Activated T-helper 1 cell treated with anti-CD3 and anti-CD28 coated beads, Interleukin-12 subunit alpha, Interleukin-12 subunit beta, Interleukin-2, Interleukin-4 antibody, amounts not matched to agents 30 ng/mL and 10 ng/mL and 1 ng/mL, durations not matched to agents 14 hours and 24 hours and 36 hours (primary cell): ENCODE data around the gene TCP11X2. TPM values are rescaled to one million over a fixed set of nuclear protein-coding genes. Genes with fewer than 3 reads are reported as not detected.
A peak's percentile ranks its signal among the peaks of the same experiment; 100 is the strongest.
"Not testable (repeated sequence)": the region's sequence is repeated elsewhere in the genome, so short reads cannot be mapped to it uniquely, and the experiment has no call there.

Source experiments
- DNase-seq: peaks from one replicate; pipeline ENCODE4 v3.0.0; 2021; ENCODE audit warnings: low spot score
- H3K27ac Mint-ChIP-seq: one replicate; pipeline ENCODE4 v1.8.0; 2021; ENCODE audit warnings: mild to moderate bottlenecking, mixed read lengths
- H3K27me3 Mint-ChIP-seq: one replicate; pipeline ENCODE4 v1.8.0; 2022; ENCODE audit warnings: mild to moderate bottlenecking, moderate library complexity, mixed read lengths; ENCODE audit not compliant: insufficient read depth
- H3K36me3 Mint-ChIP-seq: one replicate; pipeline ENCODE4 v1.8.0; 2021; ENCODE audit warnings: low read depth, mixed read lengths
- H3K4me1 Mint-ChIP-seq: one replicate; pipeline ENCODE4 v1.8.0; 2021; ENCODE audit warnings: low read depth, mixed read lengths
- H3K4me3 Mint-ChIP-seq: one replicate; pipeline ENCODE4 v1.8.0; 2021; ENCODE audit warnings: mild to moderate bottlenecking, moderate library complexity, mixed read lengths
- H3K9me3 Mint-ChIP-seq: one replicate; pipeline ENCODE4 v1.8.0; 2021; ENCODE audit warnings: mixed read lengths
- intact Hi-C: fragments of 100-400 bp; cut with micrococcal nuclease; formaldehyde crosslinking; loops from one replicate; pipeline ENCODE4 v1.15.1; 2024
- total RNA-seq: library from RNA; stranded (reverse); gene quantifications from 2 replicates; pipeline ENCODE4 v1.2.3, GENCODE V29; 2022

The TCP11X2 gene
- not detected in 2 replicates for total RNA-seq

DNA sequence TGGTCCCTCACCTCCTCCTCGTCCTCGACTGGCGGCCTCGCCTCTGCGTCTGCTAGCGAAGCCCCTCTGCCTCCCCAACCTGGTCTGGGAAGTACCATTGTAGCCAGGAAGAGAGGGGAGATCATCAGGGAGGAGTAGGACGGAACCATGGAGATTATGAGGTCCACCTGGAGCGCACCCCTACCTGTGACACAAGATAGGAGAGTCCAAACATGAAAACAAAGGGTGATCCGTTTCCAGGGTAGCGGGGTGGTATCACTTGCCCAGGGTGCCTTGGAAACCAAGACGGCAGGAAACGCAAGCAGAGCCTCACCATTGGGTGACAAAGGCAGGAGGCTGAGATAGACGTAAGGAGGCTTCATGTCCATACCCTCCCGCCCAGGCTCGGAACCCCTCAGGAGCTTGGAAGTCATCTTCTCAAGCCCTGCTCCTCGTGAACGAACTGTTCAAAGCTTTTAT lies at the start of gene TCP11X2:
TSS of gene TCP11X2 (minus strand) at position 51 of the 459 bp plus-strand sequence.
- H3K27me3 Mint-ChIP-seq, H3K36me3 Mint-ChIP-seq, H3K4me1 Mint-ChIP-seq, intact Hi-C loops, DNase-seq, H3K9me3 Mint-ChIP-seq, H3K4me3 Mint-ChIP-seq, H3K27ac Mint-ChIP-seq: not testable (repeated sequence)

- Mint-ChIP-seq H3K36me3 (no peaks in the 10 kb centered on the region), H3K27ac (no peak overlapping the region), H3K9me3 (no peaks in the 10 kb centered on the region), H3K4me1 (peaks cover 16% of the 10 kb centered on the region), H3K27me3 (peaks cover 23% of the 10 kb centered on the region), H3K4me3 (peak overlapping the region; percentile 22)
- DNase-seq = no peak
- intact Hi-C loops = loop anchor here (2.0 to 10.0 kb wide), 3 partner anchors 81 to 345 kb away; partner anchors contain the start of gene ARMCX5
Measured at GRCh38 chrX:102517326-102517725, 45.7 kb upstream of the TCP11X2 start.

DNA sequence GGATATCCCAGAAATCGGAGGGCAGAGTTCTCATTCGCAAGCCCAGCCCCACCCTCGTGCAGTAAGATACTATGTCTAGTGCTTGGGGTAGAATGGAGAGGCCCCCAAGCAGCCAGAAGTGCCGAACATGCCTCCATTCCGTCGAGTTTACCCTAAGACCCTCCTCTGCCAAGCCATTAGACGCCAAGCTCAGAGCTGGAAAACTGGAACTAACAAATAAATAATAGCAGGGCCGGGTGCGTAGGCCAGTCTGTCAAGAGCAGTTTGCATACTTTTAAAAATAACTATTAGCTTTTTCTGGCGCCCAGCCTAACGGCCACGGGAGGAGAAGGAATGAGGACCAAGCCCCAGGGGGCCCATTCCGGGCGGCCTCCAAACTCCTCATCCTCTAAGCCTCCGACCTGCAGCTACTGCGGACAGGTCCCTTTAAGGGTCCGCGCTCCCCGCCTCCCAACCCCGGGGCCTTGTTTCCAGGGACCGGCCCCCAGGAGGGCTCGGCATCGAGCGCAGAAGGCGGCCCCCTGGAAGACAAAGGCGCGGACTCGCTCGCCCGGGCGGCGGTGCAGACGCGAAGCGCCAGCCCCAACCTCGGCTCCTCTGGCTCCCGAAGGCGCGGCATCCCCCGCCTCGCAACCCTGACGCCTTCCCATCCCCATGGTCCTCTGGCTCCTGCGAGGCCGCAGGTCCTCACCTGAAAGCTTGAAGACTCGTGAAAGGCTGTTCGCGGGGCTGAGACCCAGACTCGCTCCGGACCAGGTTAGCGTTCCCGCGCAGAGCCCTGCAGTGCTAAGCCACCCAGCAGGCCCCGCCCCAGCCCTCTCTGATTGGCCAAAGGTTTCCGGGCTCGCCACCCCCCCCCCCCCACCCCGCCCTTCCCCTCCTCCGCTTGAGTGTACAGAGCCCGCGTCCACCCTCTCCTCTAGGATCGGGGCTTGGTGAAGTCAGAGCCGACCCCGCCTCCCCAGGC lies 44.6 kb upstream of the TCP11X2 start, which contains the start of gene TMSB15A:
TSS of gene TMSB15A (minus strand) at position 765 of the 967 bp plus-strand sequence.
- Mint-ChIP-seq H3K4me3 (peak within 1 kb of the TSS; percentile 77), H3K36me3 (no peaks in the 10 kb centered on the region), H3K4me1 (peaks cover 16% of the 10 kb centered on the region), H3K27ac (no peak within 1 kb of the TSS), H3K9me3 (no peaks in the 10 kb centered on the region), H3K27me3 (peaks cover 23% of the 10 kb centered on the region)
- intact Hi-C loops = loop anchor here (2.0 to 10.0 kb wide), 3 partner anchors 83 to 346 kb away; partner anchors contain the start of gene ARMCX5
- peak; percentile 8 for DNase-seq

DNA sequence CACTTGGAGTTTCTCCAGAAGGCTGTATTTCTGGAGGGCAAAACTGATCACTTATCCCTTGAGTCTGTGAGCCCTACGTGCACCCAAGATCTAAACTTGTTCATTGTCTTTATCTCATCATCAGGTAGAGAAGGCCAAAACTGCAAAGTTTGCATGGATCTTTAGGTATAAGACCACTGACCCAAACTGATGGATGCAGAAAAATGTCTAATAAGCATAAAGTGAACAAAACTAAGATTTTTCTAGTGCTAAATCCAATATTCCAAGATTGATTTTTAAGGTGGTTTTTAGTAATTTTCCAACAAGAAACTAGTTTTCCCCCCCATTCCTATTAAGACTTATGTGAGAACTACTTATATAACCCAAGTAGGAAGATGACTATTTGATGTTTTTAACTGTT lies 42.9 kb upstream of the TCP11X2 start:
- intact Hi-C loops = loop anchor here (10.0 kb wide), 1 partner anchor 250 kb away; no protein-coding TSS in a partner anchor
- no peaks in the 10 kb centered on the region for H3K36me3 Mint-ChIP-seq

DNA sequence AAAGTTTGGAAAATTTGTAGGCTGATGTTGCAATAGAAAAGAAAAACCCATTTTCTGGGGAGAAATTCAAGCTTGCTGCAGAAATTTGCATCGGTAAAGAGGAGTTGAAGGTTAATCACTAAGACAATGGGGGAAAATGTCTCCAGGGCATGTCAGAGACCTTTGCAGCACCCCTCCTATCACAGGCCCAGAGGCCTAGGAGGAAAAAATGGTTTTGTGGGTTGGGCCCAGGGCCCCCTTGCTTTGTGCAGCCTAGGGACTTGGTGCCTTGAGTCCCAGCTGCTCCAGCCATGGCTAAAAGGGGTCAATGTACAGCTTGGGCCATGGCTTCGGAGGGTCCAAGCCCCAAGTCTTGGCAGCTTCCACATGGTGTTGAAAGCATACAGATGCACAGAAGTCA lies 27.1 kb upstream of the TCP11X2 start:
- intact Hi-C loops = no loop called here
- Mint-ChIP-seq H3K9me3 (no peaks in the 10 kb centered on the region), H3K36me3 (no peaks in the 10 kb centered on the region)

More for the DNA sequence above, 42.9 kb upstream of the TCP11X2 start:
- DNase-seq = no peak
- H3K4me1 Mint-ChIP-seq = peaks cover 16% of the 10 kb centered on the region
- H3K4me3 Mint-ChIP-seq = no peak overlapping the region
- no peak overlapping the region for H3K27ac Mint-ChIP-seq
- H3K9me3 Mint-ChIP-seq = no peaks in the 10 kb centered on the region
- peaks cover 23% of the 10 kb centered on the region for H3K27me3 Mint-ChIP-seq

DNA sequence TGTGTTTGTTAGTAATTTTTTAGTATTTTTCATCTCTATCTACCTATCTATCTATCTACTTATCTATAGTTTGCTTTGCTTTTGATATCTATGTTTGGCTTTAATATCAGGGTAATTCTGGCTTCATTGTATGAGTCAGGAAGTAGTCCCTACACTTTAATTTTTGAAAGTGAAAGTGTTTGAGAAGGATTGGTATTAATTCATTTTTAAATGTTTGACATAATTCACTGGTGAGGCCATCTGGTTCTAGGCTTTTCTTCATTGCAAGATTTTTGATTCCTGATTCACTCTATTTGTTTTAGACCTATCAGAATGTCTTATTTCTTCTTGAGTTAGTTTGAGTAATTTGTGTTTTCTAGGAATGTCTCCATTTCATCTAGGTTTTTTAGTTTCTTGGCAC lies 20.2 kb upstream of the TCP11X2 start:
- H3K9me3 Mint-ChIP-seq = no peaks in the 10 kb centered on the region
- intact Hi-C loops = no loop called here

More for the DNA sequence above, 27.1 kb upstream of the TCP11X2 start:
- H3K27me3 Mint-ChIP-seq = peaks cover 2% of the 10 kb centered on the region
- H3K4me1 Mint-ChIP-seq = no peaks in the 10 kb centered on the region
- DNase-seq = no peak
- H3K27ac Mint-ChIP-seq = no peak overlapping the region
- no peak overlapping the region for H3K4me3 Mint-ChIP-seq

GRCh38 chrX:102478765-102479164 lies 7.2 kb upstream of the TCP11X2 start:
- H3K9me3 Mint-ChIP-seq, intact Hi-C loops, H3K4me3 Mint-ChIP-seq, DNase-seq, H3K36me3 Mint-ChIP-seq, H3K27me3 Mint-ChIP-seq, H3K4me1 Mint-ChIP-seq, H3K27ac Mint-ChIP-seq: not testable (repeated sequence)

More for the DNA sequence above, 20.2 kb upstream of the TCP11X2 start:
- no peaks in the 10 kb centered on the region for H3K27me3 Mint-ChIP-seq
- no peak overlapping the region for H3K4me3 Mint-ChIP-seq
- DNase-seq = no peak
- H3K27ac Mint-ChIP-seq = no peak overlapping the region
- no peaks in the 10 kb centered on the region for H3K36me3 Mint-ChIP-seq
- H3K4me1 Mint-ChIP-seq = no peaks in the 10 kb centered on the region

DNA sequence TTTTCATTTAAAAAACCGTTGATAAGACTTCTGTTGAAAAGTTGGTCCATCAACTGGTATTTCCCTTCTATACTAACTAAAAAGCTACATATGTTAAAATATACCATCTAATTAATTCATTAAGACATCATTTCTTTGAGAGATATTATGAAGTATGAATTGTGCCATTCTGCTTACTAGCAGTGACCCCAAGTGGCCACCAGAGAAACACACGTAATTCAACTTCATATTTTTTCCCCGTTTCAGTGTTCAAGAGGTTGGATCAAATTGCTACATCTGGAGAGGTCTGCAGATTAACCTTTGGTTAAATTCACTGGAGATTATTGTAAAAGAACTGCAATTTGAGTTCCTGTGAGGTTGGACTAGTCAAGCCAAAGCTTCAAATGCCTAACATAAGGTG lies 1.4 kb downstream of the TCP11X2 start:
- H3K27ac Mint-ChIP-seq, H3K4me1 Mint-ChIP-seq, H3K9me3 Mint-ChIP-seq, H3K4me3 Mint-ChIP-seq, H3K36me3 Mint-ChIP-seq, intact Hi-C loops, DNase-seq, H3K27me3 Mint-ChIP-seq: not testable (repeated sequence)

DNA sequence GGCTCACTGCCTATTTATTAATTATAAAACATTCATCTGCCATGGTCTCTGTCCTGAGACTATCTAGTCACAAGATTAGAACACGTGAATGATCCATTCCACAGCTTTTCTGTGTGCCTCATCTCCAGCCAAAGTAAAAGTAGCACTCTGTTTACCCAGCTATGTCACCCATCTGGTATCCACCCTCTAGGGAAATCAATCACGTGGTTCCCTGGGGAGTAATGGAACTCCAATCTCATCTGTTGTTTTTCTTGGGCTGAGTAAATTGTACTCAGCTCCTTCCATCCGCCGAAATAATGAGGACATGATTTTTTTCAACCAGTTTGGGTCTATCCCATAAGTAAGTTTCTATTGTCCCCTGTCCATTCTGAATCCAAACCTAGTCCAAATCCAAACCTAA lies 13.0 kb downstream of the TCP11X2 start:
- H3K4me3 Mint-ChIP-seq, H3K36me3 Mint-ChIP-seq, H3K4me1 Mint-ChIP-seq, H3K27me3 Mint-ChIP-seq, intact Hi-C loops, H3K9me3 Mint-ChIP-seq, H3K27ac Mint-ChIP-seq, DNase-seq: not testable (repeated sequence)

DNA sequence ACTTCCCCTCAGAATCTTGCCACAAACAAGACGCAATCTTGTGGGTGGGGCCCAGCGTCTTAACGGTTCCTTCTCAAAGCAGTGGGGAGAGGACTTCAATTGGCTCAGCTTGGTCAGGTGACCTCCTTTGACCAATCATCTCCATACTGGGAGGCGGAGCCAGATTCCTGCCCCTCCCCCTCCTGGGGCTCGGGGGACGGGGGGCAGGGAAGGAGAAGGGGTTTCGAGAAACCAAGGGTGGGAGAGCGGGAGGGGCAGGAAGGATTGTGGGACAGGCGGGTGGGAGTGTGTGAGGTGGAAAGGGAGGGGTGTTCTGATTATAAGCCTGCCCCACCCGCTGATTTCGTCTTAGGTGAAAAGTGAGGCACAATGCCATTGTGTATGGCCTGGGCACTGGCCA lies 31.7 kb downstream of the TCP11X2 start, which contains the start of gene NXF2B:
TSS of gene NXF2B (minus strand) at position 101 of the 400 bp plus-strand sequence. CDS start 59,972 bp downstream, outside the sequence.
- intact Hi-C loops, H3K36me3 Mint-ChIP-seq, H3K27me3 Mint-ChIP-seq, H3K4me3 Mint-ChIP-seq, H3K9me3 Mint-ChIP-seq, H3K4me1 Mint-ChIP-seq, H3K27ac Mint-ChIP-seq, DNase-seq: not testable (repeated sequence)

DNA sequence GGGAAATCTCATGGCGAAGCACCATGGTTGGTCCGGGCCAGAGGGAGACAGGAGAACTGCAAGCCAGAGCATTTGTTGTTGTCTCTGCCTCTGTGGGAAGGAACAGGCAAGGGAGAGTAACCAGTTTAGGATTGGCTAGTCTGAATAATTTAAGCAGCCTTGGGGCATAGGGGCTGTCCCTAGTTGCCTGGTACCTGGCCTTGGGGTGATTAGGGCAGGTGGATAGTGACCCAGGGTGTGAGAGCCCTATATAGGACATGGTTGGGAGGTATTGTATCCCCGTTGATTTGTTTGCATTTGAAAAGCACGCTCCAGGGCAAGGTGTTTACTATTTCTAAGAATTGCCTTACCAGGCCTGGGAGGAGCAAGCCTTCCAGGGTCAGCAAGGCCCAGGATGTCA lies 57.1 kb downstream of the TCP11X2 start:
- H3K36me3 Mint-ChIP-seq, H3K9me3 Mint-ChIP-seq, H3K4me3 Mint-ChIP-seq, H3K27me3 Mint-ChIP-seq, H3K27ac Mint-ChIP-seq, H3K4me1 Mint-ChIP-seq, DNase-seq, intact Hi-C loops: not testable (repeated sequence)
